HL-60 (cell line): ENCODE data around the gene ACSS3.

Experiments
- GABPA ChIP-seq: IDR thresholded peaks from 2 replicates; pipeline ENCODE4 v1.6.1; 2012; ENCODE audit warnings: low read depth
- POLR2AphosphoS5 ChIP-seq: IDR thresholded peaks from 2 replicates; pipeline ENCODE4 v1.6.1; 2012; ENCODE audit warnings: low read depth
- REST ChIP-seq: IDR thresholded peaks from 2 replicates; pipeline ENCODE4 v1.6.1; 2012; ENCODE audit warnings: low read depth; ENCODE audit not compliant: insufficient replicate concordance
- SPI1 ChIP-seq: IDR thresholded peaks from 2 replicates; pipeline ENCODE4 v1.6.1; 2012; ENCODE audit warnings: low read depth, mild to moderate bottlenecking, borderline replicate concordance
- TF ChIP-seq, protein P1 (sequence below): IDR thresholded peaks from one replicate; pipeline ENCODE4 v1.5.1; 2011; ENCODE audit warnings: low read length, control low read depth, inconsistent platforms; ENCODE audit not compliant: insufficient read depth

DNA sequence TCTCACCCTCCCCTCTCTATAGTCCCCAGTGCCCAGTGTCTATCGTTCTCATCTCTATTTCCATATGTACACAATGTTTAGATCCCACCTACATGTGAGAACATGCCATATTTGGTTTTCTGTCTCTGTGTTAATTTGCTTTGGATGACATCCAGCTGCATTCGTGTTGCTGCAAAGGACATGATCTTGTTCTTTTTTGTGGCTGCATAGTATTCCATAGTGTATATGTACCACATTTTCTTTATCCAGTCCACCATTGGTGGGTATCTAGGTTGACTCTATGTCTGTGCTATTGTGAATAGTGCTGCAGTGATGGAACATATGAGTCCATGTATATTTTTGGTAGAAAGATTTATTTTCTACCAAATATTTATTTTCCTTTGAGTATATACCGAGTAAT lies 45.7 kb downstream of the ACSS3 start:
- no peak for TF ChIP-seq POLR2AphosphoS5
- TF ChIP-seq, protein P1, sequence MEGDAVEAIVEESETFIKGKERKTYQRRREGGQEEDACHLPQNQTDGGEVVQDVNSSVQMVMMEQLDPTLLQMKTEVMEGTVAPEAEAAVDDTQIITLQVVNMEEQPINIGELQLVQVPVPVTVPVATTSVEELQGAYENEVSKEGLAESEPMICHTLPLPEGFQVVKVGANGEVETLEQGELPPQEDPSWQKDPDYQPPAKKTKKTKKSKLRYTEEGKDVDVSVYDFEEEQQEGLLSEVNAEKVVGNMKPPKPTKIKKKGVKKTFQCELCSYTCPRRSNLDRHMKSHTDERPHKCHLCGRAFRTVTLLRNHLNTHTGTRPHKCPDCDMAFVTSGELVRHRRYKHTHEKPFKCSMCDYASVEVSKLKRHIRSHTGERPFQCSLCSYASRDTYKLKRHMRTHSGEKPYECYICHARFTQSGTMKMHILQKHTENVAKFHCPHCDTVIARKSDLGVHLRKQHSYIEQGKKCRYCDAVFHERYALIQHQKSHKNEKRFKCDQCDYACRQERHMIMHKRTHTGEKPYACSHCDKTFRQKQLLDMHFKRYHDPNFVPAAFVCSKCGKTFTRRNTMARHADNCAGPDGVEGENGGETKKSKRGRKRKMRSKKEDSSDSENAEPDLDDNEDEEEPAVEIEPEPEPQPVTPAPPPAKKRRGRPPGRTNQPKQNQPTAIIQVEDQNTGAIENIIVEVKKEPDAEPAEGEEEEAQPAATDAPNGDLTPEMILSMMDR: no peak
- no peak for TF ChIP-seq REST
- TF ChIP-seq SPI1: no peak
- TF ChIP-seq GABPA: no peak
